ENCODE results near the gene TAOK1.

The TAOK1 gene

DNA sequence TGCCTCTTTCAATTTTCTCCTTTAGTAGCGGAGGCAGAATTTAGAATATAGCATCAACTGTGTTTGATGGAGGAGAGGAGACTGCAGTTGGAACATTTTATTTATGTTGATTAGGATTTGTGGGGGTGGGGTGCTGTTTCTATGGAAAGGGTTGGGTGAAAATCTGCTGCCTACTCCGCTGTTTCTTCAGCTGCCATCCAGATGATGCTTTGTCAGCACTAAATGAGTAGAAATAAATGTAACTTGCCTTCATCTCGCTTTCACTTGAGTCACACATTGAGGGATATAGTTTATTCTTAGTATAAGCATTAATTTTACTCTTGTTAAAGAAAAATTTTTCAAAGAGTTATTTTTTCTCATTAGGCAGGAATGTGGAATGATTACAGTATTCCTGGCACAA is 134.5 kb downstream of the TAOK1 start:
- Histone ChIP-seq H3K27ac (replicated peaks) (no peak overlapping the region), H3K27me3 (ENCODE audit: insufficient read depth, poor library complexity, severe bottlenecking) (no peaks in the 10 kb centered on the region), H3K4me3 (replicated peaks; ENCODE audit: insufficient read depth, low read length) (no peak overlapping the region)
- TF ChIP-seq POLR2AphosphoS5 (IDR thresholded peaks at IDR 0.05; ENCODE audit: low read depth): no peak
- no peak for DNase-seq (ENCODE audit: low read depth in 1 of 2, low spot score in 1 of 2)

DNA sequence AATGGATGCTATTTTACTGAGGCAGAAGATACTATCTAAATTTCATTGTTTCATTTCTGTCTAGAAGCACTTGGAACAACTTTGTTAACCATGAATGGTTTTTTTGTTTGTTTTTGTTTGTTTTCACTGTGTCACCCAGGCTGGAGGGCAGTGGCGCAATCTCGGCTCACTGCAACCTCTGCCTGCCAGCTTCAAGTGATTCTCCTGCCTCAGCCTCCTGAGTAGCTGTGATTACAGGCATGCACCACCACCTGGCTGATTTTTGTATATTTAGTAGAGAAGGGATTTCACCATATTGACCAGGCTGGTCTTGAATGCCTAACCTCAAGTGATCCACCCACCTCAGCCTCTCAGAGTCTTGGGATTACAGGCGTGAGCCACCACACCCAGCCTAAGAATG is 136.2 kb downstream of the TAOK1 start:
- DNase-seq (ENCODE audit: low read depth in 1 of 2, low spot score in 1 of 2): no peak
- H3K27me3 ChIP-seq (ENCODE audit: insufficient read depth, poor library complexity, severe bottlenecking): no peaks in the 10 kb centered on the region
- no peak overlapping the region for H3K27ac ChIP-seq (replicated peaks)
- no peak overlapping the region for H3K4me3 ChIP-seq (replicated peaks; ENCODE audit: insufficient read depth, low read length)
- TF ChIP-seq, protein P1, sequence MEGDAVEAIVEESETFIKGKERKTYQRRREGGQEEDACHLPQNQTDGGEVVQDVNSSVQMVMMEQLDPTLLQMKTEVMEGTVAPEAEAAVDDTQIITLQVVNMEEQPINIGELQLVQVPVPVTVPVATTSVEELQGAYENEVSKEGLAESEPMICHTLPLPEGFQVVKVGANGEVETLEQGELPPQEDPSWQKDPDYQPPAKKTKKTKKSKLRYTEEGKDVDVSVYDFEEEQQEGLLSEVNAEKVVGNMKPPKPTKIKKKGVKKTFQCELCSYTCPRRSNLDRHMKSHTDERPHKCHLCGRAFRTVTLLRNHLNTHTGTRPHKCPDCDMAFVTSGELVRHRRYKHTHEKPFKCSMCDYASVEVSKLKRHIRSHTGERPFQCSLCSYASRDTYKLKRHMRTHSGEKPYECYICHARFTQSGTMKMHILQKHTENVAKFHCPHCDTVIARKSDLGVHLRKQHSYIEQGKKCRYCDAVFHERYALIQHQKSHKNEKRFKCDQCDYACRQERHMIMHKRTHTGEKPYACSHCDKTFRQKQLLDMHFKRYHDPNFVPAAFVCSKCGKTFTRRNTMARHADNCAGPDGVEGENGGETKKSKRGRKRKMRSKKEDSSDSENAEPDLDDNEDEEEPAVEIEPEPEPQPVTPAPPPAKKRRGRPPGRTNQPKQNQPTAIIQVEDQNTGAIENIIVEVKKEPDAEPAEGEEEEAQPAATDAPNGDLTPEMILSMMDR (IDR thresholded peaks at IDR 0.05; ENCODE audit: insufficient read depth, low read length): no peak
- TF ChIP-seq SPI1 (IDR thresholded peaks at IDR 0.05; ENCODE audit: borderline replicate concordance, low read depth) (no peak), GABPA (IDR thresholded peaks at IDR 0.05; ENCODE audit: low read depth) (no peak), POLR2AphosphoS5 (IDR thresholded peaks at IDR 0.05; ENCODE audit: low read depth) (no peak)
- TF ChIP-seq, protein P2, sequence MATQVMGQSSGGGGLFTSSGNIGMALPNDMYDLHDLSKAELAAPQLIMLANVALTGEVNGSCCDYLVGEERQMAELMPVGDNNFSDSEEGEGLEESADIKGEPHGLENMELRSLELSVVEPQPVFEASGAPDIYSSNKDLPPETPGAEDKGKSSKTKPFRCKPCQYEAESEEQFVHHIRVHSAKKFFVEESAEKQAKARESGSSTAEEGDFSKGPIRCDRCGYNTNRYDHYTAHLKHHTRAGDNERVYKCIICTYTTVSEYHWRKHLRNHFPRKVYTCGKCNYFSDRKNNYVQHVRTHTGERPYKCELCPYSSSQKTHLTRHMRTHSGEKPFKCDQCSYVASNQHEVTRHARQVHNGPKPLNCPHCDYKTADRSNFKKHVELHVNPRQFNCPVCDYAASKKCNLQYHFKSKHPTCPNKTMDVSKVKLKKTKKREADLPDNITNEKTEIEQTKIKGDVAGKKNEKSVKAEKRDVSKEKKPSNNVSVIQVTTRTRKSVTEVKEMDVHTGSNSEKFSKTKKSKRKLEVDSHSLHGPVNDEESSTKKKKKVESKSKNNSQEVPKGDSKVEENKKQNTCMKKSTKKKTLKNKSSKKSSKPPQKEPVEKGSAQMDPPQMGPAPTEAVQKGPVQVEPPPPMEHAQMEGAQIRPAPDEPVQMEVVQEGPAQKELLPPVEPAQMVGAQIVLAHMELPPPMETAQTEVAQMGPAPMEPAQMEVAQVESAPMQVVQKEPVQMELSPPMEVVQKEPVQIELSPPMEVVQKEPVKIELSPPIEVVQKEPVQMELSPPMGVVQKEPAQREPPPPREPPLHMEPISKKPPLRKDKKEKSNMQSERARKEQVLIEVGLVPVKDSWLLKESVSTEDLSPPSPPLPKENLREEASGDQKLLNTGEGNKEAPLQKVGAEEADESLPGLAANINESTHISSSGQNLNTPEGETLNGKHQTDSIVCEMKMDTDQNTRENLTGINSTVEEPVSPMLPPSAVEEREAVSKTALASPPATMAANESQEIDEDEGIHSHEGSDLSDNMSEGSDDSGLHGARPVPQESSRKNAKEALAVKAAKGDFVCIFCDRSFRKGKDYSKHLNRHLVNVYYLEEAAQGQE (IDR thresholded peaks at IDR 0.05; ENCODE audit: insufficient replicate concordance, low read depth): no peak

DNA sequence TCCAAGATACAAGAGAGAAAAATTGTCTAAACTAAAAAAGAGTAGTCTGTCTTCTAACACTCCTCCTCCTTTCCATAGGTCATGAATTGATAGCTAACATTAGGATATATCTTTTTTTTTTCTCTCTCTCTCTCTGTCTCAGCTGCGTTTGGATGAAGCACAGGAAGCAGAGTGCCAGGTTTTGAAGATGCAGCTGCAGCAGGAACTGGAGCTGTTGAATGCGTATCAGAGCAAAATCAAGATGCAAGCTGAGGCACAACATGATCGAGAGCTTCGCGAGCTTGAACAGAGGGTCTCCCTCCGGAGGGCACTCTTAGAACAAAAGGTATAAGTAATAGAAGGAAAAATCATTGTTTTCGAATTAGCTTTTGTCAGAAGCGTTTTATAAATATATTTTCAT is 143.8 kb downstream of the TAOK1 start:
- DNase-seq (ENCODE audit: low read depth in 1 of 2, low spot score in 1 of 2): no peak
- no peak for TF ChIP-seq GABPA (IDR thresholded peaks at IDR 0.05; ENCODE audit: low read depth)
- TF ChIP-seq, protein P2 (IDR thresholded peaks at IDR 0.05; ENCODE audit: insufficient replicate concordance, low read depth): no peak
- TF ChIP-seq, protein P1 (IDR thresholded peaks at IDR 0.05; ENCODE audit: insufficient read depth, low read length): no peak
- TF ChIP-seq SPI1 (IDR thresholded peaks at IDR 0.05; ENCODE audit: borderline replicate concordance, low read depth): no peak

DNA sequence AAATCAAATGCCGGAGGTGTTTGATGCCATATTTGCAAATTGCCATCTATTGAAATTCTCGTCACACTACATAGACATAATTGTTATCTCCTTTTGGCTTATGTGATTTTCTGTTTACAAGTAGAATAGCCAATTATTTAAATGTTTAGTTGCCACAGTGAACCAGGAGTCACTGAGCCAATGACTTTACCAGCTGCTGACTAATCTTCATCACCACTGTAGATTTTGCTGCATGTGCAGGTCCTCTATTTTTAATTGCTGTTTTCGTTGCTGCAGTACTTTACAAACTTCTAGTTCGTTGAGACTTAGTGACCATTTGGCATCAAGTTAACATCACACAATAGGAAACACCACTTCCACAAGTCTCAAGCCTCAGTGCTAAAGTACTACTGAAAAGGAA is 153.9 kb downstream of the TAOK1 start:
- no peak for DNase-seq (ENCODE audit: low read depth in 1 of 2, low spot score in 1 of 2)
- Histone ChIP-seq H3K4me3 (replicated peaks; ENCODE audit: insufficient read depth, low read length) (no peak overlapping the region), H3K27ac (replicated peaks) (no peak overlapping the region), H3K27me3 (ENCODE audit: insufficient read depth, poor library complexity, severe bottlenecking) (no peaks in the 10 kb centered on the region)
- TF ChIP-seq, protein P2 (IDR thresholded peaks at IDR 0.05; ENCODE audit: insufficient replicate concordance, low read depth): no peak
- TF ChIP-seq GABPA (IDR thresholded peaks at IDR 0.05; ENCODE audit: low read depth): no peak
- TF ChIP-seq SPI1 (IDR thresholded peaks at IDR 0.05; ENCODE audit: borderline replicate concordance, low read depth): no peak
- TF ChIP-seq, protein P1 (IDR thresholded peaks at IDR 0.05; ENCODE audit: insufficient read depth, low read length): no peak
- TF ChIP-seq POLR2AphosphoS5 (IDR thresholded peaks at IDR 0.05; ENCODE audit: low read depth): no peak

More for the DNA sequence above, 143.8 kb downstream of the TAOK1 start:
- Histone ChIP-seq H3K27ac (replicated peaks) (no peak overlapping the region), H3K27me3 (ENCODE audit: insufficient read depth, poor library complexity, severe bottlenecking) (no peaks in the 10 kb centered on the region), H3K4me3 (replicated peaks; ENCODE audit: insufficient read depth, low read length) (no peak overlapping the region)

Measured in HL-60 (cell line).